Left ventricle myocardium superior (tissue), 1 donor: ENCODE results near the gene SAYSD1. TPM values are rescaled to one million over a fixed set of nuclear protein-coding genes. Genes with fewer than 3 reads are reported as not detected.
A peak's percentile ranks its signal among the peaks of the same experiment; 100 is the strongest.
"Not testable (repeated sequence)": the region's sequence is repeated elsewhere in the genome, so short reads cannot be mapped to it uniquely, and the experiment has no call there.

Source experiments
- ATAC-seq: fragments of 200-7000 bp; cut with Tn5 transposase; one replicate; pipeline ENCODE4 v1.9.1; 2020; ENCODE audit warnings: mild to moderate bottlenecking, moderate library complexity
- DNase-seq: peaks from one replicate; pipeline ENCODE4 v3.0.0-alpha.2; 2020
- intact Hi-C: fragments of 100-400 bp; cut with micrococcal nuclease; formaldehyde crosslinking; loops from one replicate; pipeline ENCODE4 v1.11.0; 2022
- long read RNA-seq: library from polyadenylated mRNA; unstranded; transcript quantifications from one replicate; pipeline ENCODE4 v2.0.0, GENCODE V29; 2021
- total RNA-seq: library from RNA; stranded (reverse); fragmentation: NEBNext Ultra II Directional; extraction: Animal tissue kit (Norgen Biotek cat#: 25700); gene quantifications from one replicate; pipeline ENCODE4 v1.2.1, GENCODE V29; 2021
- donor health status: DM: no; HTN: yes; CAD: no; lungs with severe emphysema.

The SAYSD1 gene
- 12.0 TPM for total RNA-seq
- long read RNA-seq, transcript SAYSD1-201 (2 exons, 2,020 nt), result major isoform, 19 of 21 reads
- long read RNA-seq, partial matches to known transcripts, result 0 of 21 reads
- long read RNA-seq, other reads (novel, unspliced or antisense), result 2 of 21 reads

GRCh38 chr6:39114704-39115599 lies at the start of gene SAYSD1:
Gene SAYSD1 (minus strand): TSS chr6:39115186. CDS start chr6:39115089, 97 bp downstream.
- intact Hi-C loops, result no loop called here
- ATAC-seq (peak; percentile 99), DNase-seq (peak; percentile 97)

- intact Hi-C loops, result no loop called here
- no peak for DNase-seq
- no peak for ATAC-seq
These were observed 42.5 kb upstream of the SAYSD1 start for GRCh38 chr6:39157511-39157910.

- intact Hi-C loops, result no loop called here
- no peak for ATAC-seq
- DNase-seq, result no peak
These were observed 41.8 kb upstream of the SAYSD1 start for GRCh38 chr6:39156801-39157200.

GRCh38 chr6:39154705-39155104 lies 39.7 kb upstream of the SAYSD1 start:
- ATAC-seq (no peak), DNase-seq (no peak)
- intact Hi-C loops, result no loop called here

GRCh38 chr6:39153766-39154397 lies 38.9 kb upstream of the SAYSD1 start:
- DNase-seq (no peak), ATAC-seq (no peak)
- intact Hi-C loops, result no loop called here

- ATAC-seq, result no peak
- DNase-seq, result no peak
- intact Hi-C loops, result no loop called here
These were observed 37.3 kb upstream of the SAYSD1 start for GRCh38 chr6:39152262-39152661.

- intact Hi-C loops, result no loop called here
- ATAC-seq, result no peak
- no peak for DNase-seq
These were observed 36.2 kb upstream of the SAYSD1 start for GRCh38 chr6:39151211-39151610.

GRCh38 chr6:39144481-39145173 lies 29.6 kb upstream of the SAYSD1 start:
- intact Hi-C loops, result no loop called here
- ATAC-seq (peak; percentile 38), DNase-seq (no peak)

GRCh38 chr6:39143238-39143930 lies 28.4 kb upstream of the SAYSD1 start:
- ATAC-seq (no peak), DNase-seq (no peak)
- intact Hi-C loops, result no loop called here

- DNase-seq, result no peak
- intact Hi-C loops, result no loop called here
- peak; percentile 47 for ATAC-seq
These were observed 25.7 kb upstream of the SAYSD1 start for GRCh38 chr6:39140556-39141167.

- ATAC-seq (no peak), DNase-seq (no peak)
- intact Hi-C loops, result no loop called here
These were observed 22.3 kb upstream of the SAYSD1 start for GRCh38 chr6:39137245-39137644.

- ATAC-seq, intact Hi-C loops, DNase-seq: not testable (repeated sequence)
These were observed 21.2 kb upstream of the SAYSD1 start for GRCh38 chr6:39136207-39136606.

- intact Hi-C loops, ATAC-seq, DNase-seq: not testable (repeated sequence)
These were observed 19.8 kb upstream of the SAYSD1 start for GRCh38 chr6:39134761-39135160.

- ATAC-seq (no peak), DNase-seq (no peak)
- intact Hi-C loops, result no loop called here
These were observed 15.7 kb upstream of the SAYSD1 start for GRCh38 chr6:39130691-39131090.

- DNase-seq, result no peak
- intact Hi-C loops, result no loop called here
- no peak for ATAC-seq
These were observed 13.8 kb upstream of the SAYSD1 start for GRCh38 chr6:39128832-39129231.

GRCh38 chr6:39128106-39128505 lies 13.1 kb upstream of the SAYSD1 start:
- no peak for DNase-seq
- no peak for ATAC-seq
- intact Hi-C loops, result no loop called here

- peak; percentile 83 for ATAC-seq
- DNase-seq, result no peak
- intact Hi-C loops, result no loop called here
These were observed 9.1 kb upstream of the SAYSD1 start for GRCh38 chr6:39124114-39124513.

GRCh38 chr6:39118921-39119320 lies 3.9 kb upstream of the SAYSD1 start:
- intact Hi-C loops, result no loop called here
- ATAC-seq (no peak), DNase-seq (no peak)

GRCh38 chr6:39114388-39114703 lies 640 bp downstream of the SAYSD1 start:
- peak; percentile 15 for ATAC-seq
- no peak for DNase-seq
- intact Hi-C loops, result no loop called here
